SK-N-SH (cell line): Measurements from ENCODE around the gene DIS3L2. TPM values are rescaled to one million over a fixed set of nuclear protein-coding genes. Genes with fewer than 3 reads are reported as not detected.

Experiments
- CTCF ChIA-PET: fragments of 300-600, 350-600 bp; formaldehyde crosslinking; extraction: SDS; loops from one replicate; lab custom pipeline; 2021; lab: Yijun Ruan, JAX
- POLR2A ChIA-PET: fragments of 350-600 bp; sonication (Branson Sonifier 250); formaldehyde crosslinking; extraction: SDS; loops from one replicate; lab custom pipeline; 2020; ENCODE audit warnings: antibody characterized with exemption, inconsistent platforms; lab: Yijun Ruan, JAX
- DNase-seq: peaks from one replicate; pipeline ENCODE4 v3.0.0; 2012
- H2AFZ ChIP-seq: fragments of 200-600 bp; sonication (generic); 2 replicates; pipeline ENCODE4 v1.8.1; 2016; ENCODE audit warnings: antibody characterized with exemption, mild to moderate bottlenecking, low read depth
- H3F3A ChIP-seq: fragments of 200-600 bp; sonication (generic); replicated peaks from 2 replicates; pipeline ENCODE3; 2016; ENCODE audit warnings: antibody characterized with exemption, mild to moderate bottlenecking; ENCODE audit not compliant: insufficient read depth
- H3K27ac ChIP-seq, 2 experiments: fragments of 200-500 bp in 1 of 2; fragments of 200-600 bp in 1 of 2; sonication (Bioruptor generic) in 1 of 2; sonication (generic), shearing (Covaris generic) in 1 of 2; 2 replicates each; pipeline versions ENCODE4 v1.5.1 to v1.6.1; 2014 to 2016; ENCODE audit warnings: low read depth in 2 of 2, inconsistent platforms in 1 of 2, low read length in 1 of 2, mild to moderate bottlenecking in 1 of 2, mixed read lengths in 1 of 2
- H3K27me3 ChIP-seq: fragments of 200-600 bp; sonication (generic), shearing (Covaris generic); 2 replicates; pipeline ENCODE4 v1.6.1; 2016; ENCODE audit warnings: mixed run types; ENCODE audit not compliant: insufficient read depth
- H3K36me3 ChIP-seq, 2 experiments: fragments of 200-500 bp in 1 of 2; fragments of 200-600 bp in 1 of 2; sonication (Bioruptor generic) in 1 of 2; sonication (generic) in 1 of 2; replicated peaks in 1 of 2; 2 replicates each; pipeline versions ENCODE3 to v1.5.1; 2014 to 2016; ENCODE audit warnings: low read length in 1 of 2, mild to moderate bottlenecking in 1 of 2; ENCODE audit not compliant: insufficient read depth in 2 of 2, control insufficient read depth in 1 of 2
- H3K4me1 ChIP-seq, 2 experiments: fragments of 200-500 bp in 1 of 2; fragments of 200-600 bp in 1 of 2; sonication (Bioruptor generic) in 1 of 2; sonication (generic), shearing (Covaris generic) in 1 of 2; 2 replicates each; pipeline versions ENCODE4 v1.5.1 to v1.6.1; 2014 to 2016; ENCODE audit warnings: low read depth in 1 of 2, low read length in 1 of 2, mixed run types in 1 of 2; ENCODE audit not compliant: insufficient read depth in 2 of 2, control insufficient read depth in 1 of 2
- H3K4me2 ChIP-seq: fragments of 200-600 bp; sonication (generic), shearing (Covaris generic); 2 replicates; pipeline ENCODE4 v1.6.1; 2017; ENCODE audit warnings: mixed run types
- H3K4me3 ChIP-seq, 2 experiments: fragments of 200-500 bp in 1 of 2; fragments of 200-600 bp in 1 of 2; sonication (Bioruptor generic) in 1 of 2; sonication (generic), shearing (Covaris generic) in 1 of 2; 2 replicates each; pipeline versions ENCODE4 v1.5.1 to v1.8.1; 2014 to 2016; ENCODE audit warnings: low read depth in 2 of 2, inconsistent platforms in 1 of 2, low read length in 1 of 2, mild to moderate bottlenecking in 1 of 2, mixed read lengths in 1 of 2, moderate library complexity in 1 of 2
- H3K79me2 ChIP-seq: fragments of 200-600 bp; sonication (generic); 2 replicates; pipeline ENCODE4 v1.8.1; 2017; ENCODE audit warnings: mild to moderate bottlenecking; ENCODE audit not compliant: insufficient read depth
- H3K9ac ChIP-seq: fragments of 200-600 bp; sonication (generic); 2 replicates; pipeline ENCODE4 v1.6.1; 2017; ENCODE audit warnings: mixed run types
- H3K9me2 ChIP-seq: fragments of 200-600 bp; sonication (generic); 2 replicates; pipeline ENCODE4 v1.6.1; 2017; ENCODE audit warnings: mixed run types
- H3K9me3 ChIP-seq: fragments of 200-600 bp; sonication (generic); 2 replicates; pipeline ENCODE4 v1.6.1; 2017; ENCODE audit warnings: mixed run types, mild to moderate bottlenecking, moderate library complexity
- H4K20me1 ChIP-seq: fragments of 200-600 bp; sonication (generic); 2 replicates; pipeline ENCODE4 v1.6.1; 2017; ENCODE audit warnings: mild to moderate bottlenecking, mixed run types; ENCODE audit not compliant: insufficient read depth
- CHD2 ChIP-seq: fragments of 150-350 bp; IDR thresholded peaks from 2 replicates; pipeline ENCODE4 v1.6.1; 2018; ENCODE audit warnings: low read length; ENCODE audit not compliant: partially characterized antibody
- CTCF ChIP-seq: fragments of 200-600 bp; sonication (generic); IDR thresholded peaks from 2 replicates; pipeline ENCODE4 v1.6.1; 2017; ENCODE audit warnings: antibody characterized with exemption, mild to moderate bottlenecking, moderate library complexity
- ELF1 ChIP-seq: IDR thresholded peaks from 2 replicates; pipeline ENCODE4 v1.4.0; 2012
- EP300 ChIP-seq, 2 experiments: IDR thresholded peaks; 2 replicates each; pipeline versions ENCODE4 v1.4.0 to v1.6.1; 2012; ENCODE audit warnings: borderline replicate concordance in 1 of 2, low read depth in 1 of 2, low read length in 1 of 2
- EZH2phosphoT487 ChIP-seq: fragments of 200-600 bp; sonication (generic); IDR thresholded peaks from 2 replicates; pipeline ENCODE4 v1.6.1; 2017; ENCODE audit warnings: low read depth, mixed run types, mild to moderate bottlenecking, antibody characterized with exemption, moderate library complexity, borderline replicate concordance
- FOSL2 ChIP-seq: IDR thresholded peaks from 2 replicates; pipeline ENCODE4 v1.4.0; 2012; ENCODE audit warnings: low read depth, mild to moderate bottlenecking, moderate library complexity, borderline replicate concordance
- FOXJ3 ChIP-seq: sonication (generic); formaldehyde crosslinking; IDR thresholded peaks from 2 replicates; pipeline ENCODE4 v1.5.1; 2020; ENCODE audit warnings: mild to moderate bottlenecking, missing genetic modification reagents
- FOXM1 ChIP-seq: IDR thresholded peaks from 2 replicates; pipeline ENCODE4 v1.4.0; 2012; ENCODE audit warnings: low read depth, mild to moderate bottlenecking
- GABPA ChIP-seq: IDR thresholded peaks from 2 replicates; pipeline ENCODE4 v1.4.0; 2012; ENCODE audit warnings: low read depth, mild to moderate bottlenecking
- JUND ChIP-seq: IDR thresholded peaks from 2 replicates; pipeline ENCODE4 v1.4.0; 2012
- MEF2A ChIP-seq: IDR thresholded peaks from 2 replicates; pipeline ENCODE4 v1.4.0; 2012; ENCODE audit warnings: low read depth, borderline replicate concordance
- MXI1 ChIP-seq: IDR thresholded peaks from 2 replicates; pipeline ENCODE4 v1.6.1; 2012; ENCODE audit warnings: mild to moderate bottlenecking, low read depth, low read length, improper control_type of control experiment
- NFIC ChIP-seq: IDR thresholded peaks from 2 replicates; pipeline ENCODE4 v1.4.0; 2012; ENCODE audit warnings: borderline replicate concordance
- POLR2AphosphoS5 ChIP-seq: IDR thresholded peaks from 2 replicates; pipeline ENCODE4 v1.6.1; 2012; ENCODE audit warnings: low read depth, low read length
- RAD21 ChIP-seq: IDR thresholded peaks from 2 replicates; pipeline ENCODE4 v1.6.1; 2012; ENCODE audit warnings: mild to moderate bottlenecking, low read length
- RCOR1 ChIP-seq: fragments of 150-350 bp; IDR thresholded peaks from 2 replicates; pipeline ENCODE4 v1.6.1; 2017; ENCODE audit warnings: antibody characterized with exemption, low read length
- RXRA ChIP-seq: IDR thresholded peaks from 2 replicates; pipeline ENCODE4 v1.4.0; 2012; ENCODE audit warnings: low read depth, mild to moderate bottlenecking, borderline replicate concordance
- SIN3A ChIP-seq: IDR thresholded peaks from 2 replicates; pipeline ENCODE4 v1.6.1; 2012; ENCODE audit warnings: low read depth, mild to moderate bottlenecking, low read length, moderate library complexity, borderline replicate concordance
- SMC3 ChIP-seq: IDR thresholded peaks from 2 replicates; pipeline ENCODE4 v1.6.1; 2012; ENCODE audit warnings: low read depth, low read length, improper control_type of control experiment
- TAF1 ChIP-seq: IDR thresholded peaks from 2 replicates; pipeline ENCODE4 v1.6.1; 2012; ENCODE audit warnings: low read depth, mild to moderate bottlenecking, low read length, moderate library complexity, borderline replicate concordance
- USF2 ChIP-seq: fragments of 150-350 bp; IDR thresholded peaks from 2 replicates; pipeline ENCODE4 v1.6.1; 2017; ENCODE audit warnings: antibody characterized with exemption, low read length, low read depth, borderline replicate concordance
- YY1 ChIP-seq: IDR thresholded peaks from 2 replicates; pipeline ENCODE4 v1.4.0; 2012; ENCODE audit warnings: low read depth, mild to moderate bottlenecking
- WGBS: methylation state at CpG from one replicate; pipeline ENCODE4 v1.1.6; 2017; ENCODE audit warnings: low lambda C conversion rate; 5-methylcytosine and 5-hydroxymethylcytosine counted together
- polyA plus RNA-seq, 3 experiments: library from polyadenylated mRNA; depleted of rRNA; stranded (reverse); fragments of >200 nt; gene quantifications; 2 replicates each; pipeline ENCODE4 v1.2.3, GENCODE V29; 2012
- TF ChIP-seq, protein P1 (sequence below): fragments of 150-350 bp; IDR thresholded peaks from 2 replicates; pipeline ENCODE4 v1.6.1; 2016; ENCODE audit warnings: mild to moderate bottlenecking, low read depth, low read length
- TF ChIP-seq, protein P2 (sequence below): IDR thresholded peaks from 2 replicates; pipeline ENCODE4 v1.4.0; 2012; ENCODE audit warnings: low read depth

DIS3L2 gene
- polyA plus RNA-seq, 1 of the 3 experiments (the other 2 are of a cell fraction): 17.9 TPM

GRCh38 chr2:231932985-231933915 is 28.3 kb upstream of the DIS3L2 start:
- 65% methylated on average over 12 of the region's 15 CpGs for WGBS
- no peaks in the 10 kb centered on the region for H3K36me3 ChIP-seq
- H3K79me2 ChIP-seq: no peaks in the 10 kb centered on the region
- ChIA-PET CTCF (interaction anchor here (1.4 to 2.8 kb wide), 2 partner anchors 9 to 393 kb away, joined by 3 to 26 read pairs; no protein-coding TSS in a partner anchor), POLR2A (no interaction called here)
- TF ChIP-seq GABPA (no peak), YY1 (no peak), ELF1 (no peak), FOXM1 (no peak), NFIC (no peak), RCOR1 (no peak), FOXJ3 (CRISPR knock-in tag) (no peak), RAD21 (no peak), CHD2 (no peak), RXRA (no peak)
- no peak for DNase-seq
- no peak overlapping the region for H2AFZ ChIP-seq
- H3K9me2 ChIP-seq: no peaks in the 10 kb centered on the region
- no peaks in the 10 kb centered on the region for H3K9me3 ChIP-seq
- no peak overlapping the region for H3K9ac ChIP-seq
- no peak overlapping the region for H3K4me3 ChIP-seq
- no peaks in the 10 kb centered on the region for H4K20me1 ChIP-seq
- H3K4me1 ChIP-seq: no peaks in the 10 kb centered on the region; a peak in 1 of 4 replicates
- H3K27me3 ChIP-seq: peaks cover 9% of the 10 kb centered on the region
- H3K27ac ChIP-seq: no peak overlapping the region
- no peak overlapping the region for H3K4me2 ChIP-seq
- H3F3A ChIP-seq: no peaks in the 10 kb centered on the region

GRCh38 chr2:231933916-231934401 is 27.6 kb upstream of the DIS3L2 start:
- no peaks in the 10 kb centered on the region for H3K79me2 ChIP-seq
- H3K4me1 ChIP-seq: no peaks in the 10 kb centered on the region; a peak in 1 of 4 replicates
- no peaks in the 10 kb centered on the region for H4K20me1 ChIP-seq
- POLR2A ChIA-PET: no interaction called here
- no peaks in the 10 kb centered on the region for H3F3A ChIP-seq
- no peak overlapping the region for H3K4me2 ChIP-seq
- CTCF ChIA-PET: interaction anchor here (1.4 to 2.8 kb wide), 2 partner anchors 9 to 393 kb away, joined by 3 to 26 read pairs; no protein-coding TSS in a partner anchor
- H2AFZ ChIP-seq: no peak overlapping the region
- no CpG with 5 or more reads among the region's 13 CpGs for WGBS
- no peak for DNase-seq
- H3K9me3 ChIP-seq: no peaks in the 10 kb centered on the region
- H3K9me2 ChIP-seq: no peaks in the 10 kb centered on the region
- H3K27ac ChIP-seq: no peak overlapping the region
- H3K36me3 ChIP-seq: no peaks in the 10 kb centered on the region
- H3K27me3 ChIP-seq: peaks cover 3% of the 10 kb centered on the region
- no peak overlapping the region for H3K9ac ChIP-seq
- no peak overlapping the region for H3K4me3 ChIP-seq
- TF ChIP-seq CTCF (no peak), RXRA (no peak), JUND (no peak), EZH2phosphoT487 (no peak), USF2 (no peak), SMC3 (no peak), FOSL2 (no peak), CHD2 (no peak), MXI1 (no peak), MEF2A (no peak), EP300 (IDR thresholded peaks at IDR 0.05; ENCODE audit: borderline replicate concordance in 1 of 2, low read depth in 1 of 2, low read length in 1 of 2) (no peak), RAD21 (no peak), FOXJ3 (CRISPR knock-in tag) (no peak), POLR2AphosphoS5 (no peak), SIN3A (no peak), TAF1 (no peak)
- TF ChIP-seq, protein P1, sequence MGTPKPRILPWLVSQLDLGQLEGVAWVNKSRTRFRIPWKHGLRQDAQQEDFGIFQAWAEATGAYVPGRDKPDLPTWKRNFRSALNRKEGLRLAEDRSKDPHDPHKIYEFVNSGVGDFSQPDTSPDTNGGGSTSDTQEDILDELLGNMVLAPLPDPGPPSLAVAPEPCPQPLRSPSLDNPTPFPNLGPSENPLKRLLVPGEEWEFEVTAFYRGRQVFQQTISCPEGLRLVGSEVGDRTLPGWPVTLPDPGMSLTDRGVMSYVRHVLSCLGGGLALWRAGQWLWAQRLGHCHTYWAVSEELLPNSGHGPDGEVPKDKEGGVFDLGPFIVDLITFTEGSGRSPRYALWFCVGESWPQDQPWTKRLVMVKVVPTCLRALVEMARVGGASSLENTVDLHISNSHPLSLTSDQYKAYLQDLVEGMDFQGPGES: no peak
- TF ChIP-seq, protein P2, sequence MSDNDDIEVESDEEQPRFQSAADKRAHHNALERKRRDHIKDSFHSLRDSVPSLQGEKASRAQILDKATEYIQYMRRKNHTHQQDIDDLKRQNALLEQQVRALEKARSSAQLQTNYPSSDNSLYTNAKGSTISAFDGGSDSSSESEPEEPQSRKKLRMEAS: no peak
